Activated gamma-delta T cell treated with anti-CD3 and anti-CD28 coated beads, Interleukin-2, amount 50 U/mL, for 16 hours (primary cell): ENCODE measurements around the gene EGFLAM.
A peak's percentile ranks its signal among the peaks of the same experiment; 100 is the strongest.

Source experiments
- DNase-seq: peaks from one replicate; pipeline ENCODE4 v3.0.0-alpha.2; 2020; ENCODE audit warnings: low read depth

The EGFLAM gene

DNA sequence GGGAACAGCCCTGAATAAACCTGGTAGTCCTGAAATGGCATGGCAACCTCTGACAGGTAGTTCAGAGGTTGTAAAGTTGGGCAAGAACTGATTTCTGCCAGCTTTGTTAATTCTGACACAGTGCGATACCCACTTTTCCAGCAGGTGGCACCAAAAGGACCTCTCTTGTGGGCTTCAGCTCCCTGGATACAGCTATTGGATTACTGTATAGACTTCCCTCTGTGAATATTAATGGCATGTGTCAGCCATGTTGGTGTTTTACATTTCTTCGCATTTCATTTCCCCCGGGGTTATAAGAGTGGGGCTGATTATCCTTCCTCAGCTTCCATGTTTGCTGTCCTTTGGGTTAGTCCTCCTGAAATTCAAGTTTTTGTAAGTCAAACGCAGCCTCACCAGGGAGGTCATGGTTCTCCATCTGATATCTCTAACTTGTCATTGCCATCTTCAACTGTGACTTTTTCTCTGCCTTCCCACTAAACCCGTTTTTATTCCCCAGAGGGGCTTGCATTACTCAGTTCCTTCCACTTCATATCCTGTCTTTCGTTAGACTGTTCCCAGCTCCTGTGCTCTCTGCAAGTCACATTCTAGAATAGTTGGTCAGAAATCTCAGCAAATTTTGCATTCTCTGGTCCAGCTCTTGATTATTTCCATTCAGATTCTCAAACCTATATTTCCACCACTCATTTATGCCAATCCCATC lies 162.5 kb downstream of the EGFLAM start:
- DNase-seq: no peak

DNA sequence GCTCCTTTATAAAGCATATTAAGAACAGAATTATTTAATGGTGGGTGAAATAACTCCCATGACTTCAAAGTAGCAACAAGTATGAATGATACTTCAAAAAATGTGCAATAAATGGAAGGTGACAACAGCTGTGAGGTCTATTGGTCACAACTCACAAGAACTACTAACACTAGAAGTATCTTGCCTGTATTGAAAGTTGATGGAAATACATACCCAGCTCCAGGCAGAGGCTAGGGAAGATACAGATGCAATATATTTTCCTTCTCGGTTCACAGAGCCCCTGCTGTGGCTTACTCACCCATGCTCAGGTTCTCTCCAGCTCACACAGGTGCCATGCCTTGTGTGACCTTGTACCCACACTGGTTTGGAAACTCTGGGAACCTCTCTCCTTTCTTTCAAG lies 164.3 kb downstream of the EGFLAM start:
- no peak for DNase-seq

DNA sequence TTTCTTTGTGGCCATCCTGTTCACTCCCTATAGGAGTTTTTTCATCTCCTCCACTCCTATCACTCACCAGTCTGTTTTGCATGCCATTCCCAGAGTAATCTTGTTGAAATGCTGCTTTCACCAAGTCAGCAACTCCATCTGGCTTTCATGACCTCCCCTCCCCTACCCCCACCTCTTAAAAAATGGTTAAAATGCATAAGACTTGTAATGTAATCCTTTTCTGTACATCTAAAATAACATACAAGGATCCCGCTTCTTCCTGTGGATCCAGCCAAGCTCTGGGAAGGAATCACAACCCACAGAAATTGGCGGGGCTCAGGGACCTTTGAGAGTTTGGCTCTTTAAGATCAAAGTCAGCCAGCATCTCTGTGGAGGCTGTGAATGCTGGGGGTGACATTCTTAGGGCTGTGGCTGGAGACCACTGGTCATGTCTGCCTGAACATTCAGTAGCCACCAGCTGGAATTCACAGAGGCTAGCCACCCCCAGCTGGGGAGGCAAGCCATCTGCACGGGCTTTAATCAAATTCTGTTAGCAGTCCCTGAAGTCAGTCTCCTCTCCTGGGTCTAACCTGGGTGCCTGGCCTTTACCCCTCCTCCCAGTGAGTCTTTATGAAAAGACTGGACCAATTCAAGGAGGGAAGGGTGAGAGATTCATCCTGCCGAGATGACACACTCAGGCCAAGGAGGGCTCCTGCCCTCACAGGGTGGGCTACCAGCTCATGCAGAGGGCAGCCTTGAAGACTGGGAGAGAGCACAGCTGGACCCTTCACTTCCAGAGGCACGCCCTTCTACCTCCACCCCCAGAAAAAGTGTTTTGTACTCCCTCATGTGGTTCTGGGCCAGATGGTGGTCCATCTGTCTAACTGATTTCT lies 165.2 kb downstream of the EGFLAM start:
- DNase-seq: no peak

DNA sequence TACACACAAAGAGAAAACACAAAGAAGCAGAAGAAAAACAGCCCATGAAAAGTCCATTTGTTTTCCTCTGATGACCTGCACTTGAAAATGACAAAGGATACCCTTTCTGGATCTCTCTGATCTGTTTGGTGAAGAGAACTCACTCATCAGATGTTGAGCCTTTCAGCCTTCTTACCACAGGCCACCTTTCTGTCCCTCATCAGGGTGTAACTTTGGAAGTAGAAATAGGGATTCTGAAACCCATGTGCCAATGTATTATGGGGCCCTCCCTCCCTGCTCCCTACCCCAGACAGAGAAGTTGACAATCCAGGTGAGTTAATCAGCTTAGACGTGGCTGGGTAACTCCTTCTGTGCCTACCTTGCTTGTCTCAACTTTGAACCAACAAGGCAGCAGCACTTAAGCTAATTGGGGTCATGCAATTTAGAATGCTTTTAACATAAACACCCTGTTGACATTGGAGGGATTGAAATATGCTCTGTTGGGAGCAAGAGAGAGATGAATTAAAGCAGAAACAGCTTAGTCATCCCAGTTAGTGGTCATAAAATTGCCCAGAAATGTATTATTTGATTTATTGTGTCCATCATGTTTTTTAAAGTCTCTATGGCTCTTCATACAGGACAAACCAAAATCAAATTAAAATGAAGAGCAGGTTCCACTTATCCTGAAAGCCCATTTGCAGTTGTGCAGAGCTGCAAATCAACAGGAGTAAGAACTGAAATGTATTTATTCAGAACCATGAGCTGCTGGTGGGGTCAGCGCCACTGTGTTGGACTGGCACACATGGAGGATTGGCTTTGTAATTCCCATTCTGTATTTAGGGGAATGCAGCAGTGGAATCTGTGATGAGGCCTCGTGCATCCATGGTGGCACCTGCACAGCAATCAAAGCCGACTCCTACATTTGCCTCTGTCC lies 166.0 kb downstream of the EGFLAM start:
- DNase-seq: no peak

DNA sequence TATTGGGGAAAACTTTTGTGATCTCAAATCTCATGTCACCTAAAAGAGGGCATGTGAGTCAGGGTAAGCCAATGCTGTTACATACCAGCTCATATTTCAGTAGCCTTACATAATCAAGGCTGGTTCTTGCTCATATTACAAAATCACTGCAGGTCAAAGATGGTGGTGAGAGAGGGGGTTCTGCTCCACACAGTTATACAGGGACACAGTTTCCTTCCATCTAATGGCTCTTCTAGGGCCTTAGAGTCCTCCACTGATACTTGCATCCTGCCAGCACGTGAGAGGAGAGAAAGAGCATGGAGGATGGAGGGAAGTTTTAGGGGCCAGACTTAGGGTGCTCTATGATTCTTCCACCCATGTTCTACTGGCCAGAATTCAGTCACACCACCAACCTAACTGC lies 168.1 kb downstream of the EGFLAM start:
- DNase-seq: no peak

DNA sequence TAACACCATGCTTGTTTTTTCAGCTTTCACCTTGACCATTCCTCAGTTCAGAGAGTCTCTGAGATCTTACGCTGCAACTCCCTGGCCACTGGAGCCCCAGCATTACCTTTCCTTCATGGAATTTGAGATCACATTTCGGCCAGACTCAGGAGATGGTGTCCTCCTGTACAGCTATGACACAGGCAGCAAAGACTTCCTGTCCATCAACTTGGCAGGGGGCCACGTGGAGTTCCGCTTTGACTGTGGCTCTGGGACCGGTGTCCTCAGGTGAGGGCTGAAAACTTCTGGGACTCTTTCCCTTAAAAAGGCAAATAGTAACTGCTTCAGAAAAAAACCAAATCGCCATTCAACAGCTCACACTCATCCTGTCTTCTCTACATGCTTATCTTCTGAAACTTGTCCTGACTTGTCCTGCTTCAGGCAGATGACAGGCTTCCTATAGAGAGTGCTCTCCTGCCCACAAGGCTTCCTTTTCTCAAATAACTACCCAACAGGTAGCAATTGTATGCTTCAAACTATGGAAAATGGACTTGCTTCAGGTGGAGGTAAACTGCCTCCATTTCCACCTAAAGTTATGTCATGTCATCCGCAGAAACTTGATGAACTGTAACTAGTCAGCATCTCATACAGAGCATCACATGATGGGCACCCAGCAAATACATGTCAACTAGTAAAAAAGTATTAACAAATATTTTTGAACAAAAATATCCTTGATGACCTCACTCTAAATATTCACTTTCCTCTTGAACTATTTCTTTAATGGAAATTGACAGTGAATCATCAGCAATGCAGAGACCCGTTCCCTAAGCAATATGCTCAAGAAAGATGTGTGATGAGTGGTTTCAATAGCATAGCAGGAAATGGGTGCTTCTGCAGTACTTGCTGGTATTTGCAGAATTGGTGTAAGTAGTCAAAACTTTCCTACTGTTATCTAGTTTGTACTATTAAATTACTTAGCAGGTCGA lies 168.9 kb downstream of the EGFLAM start:
- DNase-seq: no peak

DNA sequence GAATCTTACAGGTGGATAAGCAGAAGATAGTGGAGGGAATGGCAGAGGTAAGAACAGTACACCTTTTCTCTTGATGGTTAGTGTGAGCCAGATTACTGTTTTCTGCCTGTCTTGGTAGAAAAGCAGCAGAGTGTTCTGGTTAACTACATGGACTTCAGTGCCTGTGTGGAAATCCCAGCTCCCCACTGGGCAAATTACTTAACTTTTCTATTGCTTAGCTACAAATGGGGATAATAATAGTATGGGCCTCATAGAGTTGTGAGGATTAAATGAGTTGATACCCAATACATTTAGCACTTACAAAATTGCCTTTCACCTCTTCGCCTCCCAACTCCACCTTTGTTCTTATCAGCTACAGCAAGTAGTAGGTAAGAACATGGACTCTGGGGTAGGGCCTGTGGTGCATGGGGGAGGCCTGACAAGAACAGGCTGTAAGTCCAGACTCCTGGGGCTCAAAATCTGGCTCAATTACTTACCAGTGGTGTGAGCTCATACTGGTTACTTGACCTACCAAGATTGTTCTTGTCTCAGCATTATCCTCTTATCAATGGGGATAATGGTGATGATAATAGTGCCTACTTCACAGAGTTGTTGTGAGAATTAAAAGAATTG lies 173.0 kb downstream of the EGFLAM start:
- no peak for DNase-seq

DNA sequence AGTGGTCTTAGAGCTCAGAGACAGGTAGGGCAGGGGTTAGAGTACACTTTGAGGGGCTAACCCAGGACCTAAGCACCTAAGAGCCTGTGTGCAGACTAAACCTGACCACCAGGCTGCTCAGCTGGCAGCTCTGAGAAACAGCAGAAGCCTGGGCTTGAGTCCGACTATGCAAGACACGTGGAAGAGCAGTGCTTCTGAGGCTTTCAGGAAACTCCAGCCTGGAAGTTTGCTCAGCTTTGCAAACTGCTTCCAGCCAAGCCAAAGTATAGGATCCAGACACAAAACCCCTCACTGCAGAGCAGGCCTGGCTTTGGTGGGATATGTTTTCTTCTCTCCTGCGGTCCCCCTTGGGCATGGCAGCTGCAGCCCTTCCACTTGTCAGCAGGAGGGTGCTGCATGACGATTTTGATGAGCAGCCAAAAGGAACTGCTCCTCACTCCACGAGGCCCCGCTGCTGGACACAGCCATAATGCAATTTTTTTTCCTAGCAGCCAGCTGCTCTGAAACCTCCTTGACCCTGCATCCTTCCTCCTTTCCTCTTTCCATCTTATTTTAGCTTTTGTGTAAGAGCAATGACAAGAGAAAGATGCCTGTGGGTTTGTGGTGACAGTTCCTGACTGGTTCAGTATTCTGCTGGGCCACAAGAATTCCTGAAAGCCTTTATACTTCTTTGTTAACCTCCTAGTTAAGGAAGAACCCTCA lies 175.0 kb downstream of the EGFLAM start:
- DNase-seq: no peak

DNA sequence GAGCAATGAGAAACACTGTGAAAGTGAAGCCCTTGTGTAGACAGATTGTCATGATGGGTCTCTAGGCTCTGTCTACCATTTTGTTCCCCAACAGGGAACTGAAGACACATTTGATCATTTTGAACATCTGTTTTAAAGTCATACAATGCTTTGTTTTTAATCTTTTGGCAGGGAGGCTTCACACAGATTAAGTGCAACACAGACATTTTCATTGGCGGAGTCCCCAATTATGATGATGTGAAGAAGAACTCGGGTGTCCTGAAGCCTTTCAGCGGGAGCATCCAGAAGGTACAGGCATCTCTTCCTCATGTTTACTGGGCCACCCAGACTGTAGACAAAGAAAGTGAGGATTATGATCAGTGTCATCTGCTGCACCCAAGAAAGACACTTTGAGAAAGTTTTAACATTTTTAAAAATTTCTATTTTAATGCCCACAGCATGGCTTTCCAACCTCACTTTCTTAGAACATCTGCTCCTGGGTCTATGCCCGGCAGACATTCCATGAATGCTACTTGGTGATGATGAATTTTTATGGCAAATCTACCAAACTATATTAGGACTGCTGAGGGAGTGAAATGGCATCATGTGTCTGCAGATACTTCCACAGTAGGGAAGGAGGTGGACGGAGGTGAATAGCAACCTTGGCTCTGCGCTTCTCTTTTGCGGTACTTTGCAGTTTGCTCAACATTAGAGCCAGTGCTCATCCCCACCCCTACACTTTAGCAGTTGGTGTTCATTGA lies 176.8 kb downstream of the EGFLAM start:
- DNase-seq: no peak

DNA sequence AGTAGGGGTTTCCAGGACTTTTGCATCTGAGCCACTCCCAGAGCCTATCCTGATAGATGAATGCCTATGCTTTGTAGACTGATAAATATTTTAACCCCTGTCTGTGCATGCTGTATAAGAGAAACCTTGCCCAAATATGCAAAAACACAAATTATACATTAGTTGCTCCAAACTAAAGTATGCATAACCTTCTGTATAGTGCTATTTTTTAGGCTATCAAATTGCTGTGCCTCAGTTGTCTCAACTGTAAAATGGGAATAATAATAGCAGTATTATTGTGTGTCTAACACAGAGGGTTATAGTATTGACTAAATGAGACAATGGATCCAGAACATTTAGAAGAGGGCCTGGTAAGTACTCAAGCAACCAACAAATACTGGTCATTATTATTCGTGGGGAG lies 180.4 kb downstream of the EGFLAM start:
- DNase-seq: no peak

DNA sequence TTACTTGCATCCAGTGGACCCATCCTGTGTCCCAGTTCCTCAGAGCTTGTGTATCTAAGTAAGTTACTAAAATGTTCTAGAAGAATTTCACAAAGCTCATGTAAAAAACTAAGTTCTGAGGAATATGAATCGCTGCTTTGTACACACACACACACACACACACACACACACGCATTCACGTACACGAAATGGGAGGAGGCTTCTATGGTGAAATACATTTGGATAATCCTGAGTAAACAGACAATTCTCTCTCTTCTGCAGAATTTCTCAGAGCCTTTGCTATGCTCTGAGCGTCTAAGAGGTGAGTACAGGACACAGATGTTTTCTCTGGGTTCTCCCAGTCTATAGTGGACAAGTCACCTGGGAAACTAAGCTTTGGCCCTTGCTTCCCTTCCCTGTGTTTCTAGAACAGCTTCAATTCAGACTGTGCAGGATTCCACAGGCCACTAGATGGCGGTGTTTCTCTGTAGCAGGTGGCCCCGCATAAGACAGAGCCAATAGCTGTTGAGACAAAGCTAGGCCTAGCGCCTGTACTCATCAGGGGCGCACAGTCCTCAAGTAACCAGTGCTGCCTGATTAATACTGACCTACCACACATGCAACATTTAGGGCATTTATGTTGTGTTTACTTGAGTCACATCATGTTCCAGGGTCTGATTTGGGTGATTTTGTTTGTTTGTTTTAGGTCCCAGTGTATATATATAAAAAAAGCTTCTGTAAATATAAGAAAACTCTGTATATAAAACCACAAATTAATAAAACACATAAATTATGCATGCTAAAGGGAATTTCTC lies 183.3 kb downstream of the EGFLAM start:
- DNase-seq: peak; percentile 65

DNA sequence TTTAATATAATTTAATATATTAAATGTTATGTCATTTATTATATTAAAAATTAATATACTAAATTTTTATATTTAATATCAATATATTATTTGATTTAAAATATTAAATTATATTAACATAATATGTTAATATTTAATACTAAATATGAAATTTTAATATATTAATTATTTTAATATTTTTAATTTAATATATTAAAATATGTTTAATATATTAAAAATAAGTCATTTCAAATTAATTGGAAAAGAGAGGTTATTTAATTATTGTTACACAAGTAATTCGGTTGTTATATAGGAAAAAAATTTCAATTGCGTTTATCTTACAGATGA lies 183.9 kb downstream of the EGFLAM start:
- no peak for DNase-seq

DNA sequence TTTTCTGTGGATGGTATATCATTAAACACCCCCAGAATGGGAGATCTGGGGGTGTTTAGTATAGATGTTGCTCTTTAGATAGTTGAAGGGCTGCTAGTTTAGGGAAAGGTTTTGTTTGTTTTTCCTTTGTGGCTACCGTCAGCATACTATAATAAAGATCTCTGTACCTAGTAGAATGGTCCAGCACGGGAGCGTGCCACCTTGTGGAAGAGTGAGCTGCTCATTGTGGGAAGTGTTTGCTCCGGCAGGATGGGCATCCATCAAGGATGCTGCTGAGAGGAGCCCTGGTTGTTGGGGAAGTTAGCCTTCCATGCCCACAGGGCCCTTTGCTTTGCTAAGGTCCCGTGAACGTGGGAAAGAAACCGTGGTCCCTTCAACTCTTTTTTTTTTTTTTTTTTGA lies 185.0 kb downstream of the EGFLAM start:
- DNase-seq: no peak

DNA sequence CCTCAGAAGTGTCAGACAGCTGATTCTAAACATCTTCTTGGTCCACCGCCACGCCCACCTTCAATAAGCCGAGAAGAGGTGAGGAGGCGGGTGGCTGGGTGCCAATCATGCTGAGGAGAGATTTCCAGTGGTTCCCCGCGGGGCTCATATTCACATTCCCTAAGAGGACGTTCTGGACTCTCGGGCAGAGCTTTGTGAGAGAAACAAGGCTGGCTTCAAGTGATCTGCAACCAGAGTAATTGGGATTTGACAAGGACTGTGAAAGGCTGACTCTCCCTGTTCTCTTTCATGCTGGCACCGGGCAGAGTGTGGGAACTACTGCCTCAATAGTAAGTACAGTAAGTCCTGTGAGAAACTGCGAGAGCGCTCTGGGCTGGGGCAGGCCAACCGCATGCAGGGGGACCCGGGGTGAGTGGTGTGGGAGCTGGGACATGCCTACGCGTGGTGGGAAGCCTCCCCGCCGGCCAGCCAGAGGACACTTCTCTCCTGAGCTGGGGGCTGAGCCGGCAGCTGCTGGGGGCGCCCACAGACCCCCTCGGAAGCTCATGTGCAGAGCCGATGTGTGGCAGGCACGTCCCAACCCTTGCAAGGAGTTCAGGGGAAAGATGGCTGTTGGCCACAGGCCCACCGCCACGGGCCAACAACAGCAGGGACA lies 187.1 kb downstream of the EGFLAM start:
- DNase-seq: no peak

DNA sequence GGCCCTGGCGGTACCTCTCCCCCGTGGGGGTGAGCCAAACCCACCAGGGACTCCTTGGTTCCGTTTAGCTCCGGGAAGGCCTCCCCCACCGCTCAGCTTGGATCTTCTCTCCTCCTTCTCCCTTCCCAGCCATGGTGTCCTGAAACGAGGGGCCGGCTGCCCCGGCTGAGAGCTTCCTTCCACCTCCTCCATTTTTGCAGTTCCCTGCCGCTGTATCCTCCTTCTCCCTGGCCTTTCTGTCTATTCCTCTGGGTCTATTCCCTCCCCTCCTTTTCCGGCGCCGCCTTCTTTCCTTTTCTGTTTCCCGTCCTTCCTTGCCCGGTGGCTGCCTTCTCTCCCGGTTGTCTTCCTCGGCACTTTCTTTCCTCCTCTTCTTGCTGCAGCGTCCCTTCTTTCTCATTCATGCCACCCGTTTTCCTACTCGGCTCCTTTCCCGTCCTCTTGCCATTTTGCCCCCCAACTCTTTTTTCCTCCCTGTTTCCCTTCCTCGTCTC lies 187.7 kb downstream of the EGFLAM start:
- no peak for DNase-seq

DNA sequence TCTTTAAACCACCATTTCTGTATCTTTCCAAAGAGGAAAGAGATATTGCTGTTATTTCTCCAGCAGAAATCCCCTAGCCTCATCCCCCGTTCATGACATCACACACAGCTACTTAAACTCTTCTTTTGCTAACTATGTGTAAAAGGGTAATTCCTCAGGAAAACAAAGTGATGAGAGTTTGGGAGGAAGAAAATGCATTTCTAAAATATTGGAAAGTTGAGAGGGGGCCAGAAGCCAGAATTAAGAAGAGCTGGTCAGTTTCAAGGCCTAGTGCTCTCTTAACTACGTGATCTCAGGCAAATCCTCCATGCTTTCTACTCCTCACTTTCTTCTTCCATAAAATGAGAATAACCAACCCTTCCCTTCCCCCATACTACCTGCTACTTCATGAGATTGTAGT lies 188.7 kb downstream of the EGFLAM start:
- no peak for DNase-seq

DNA sequence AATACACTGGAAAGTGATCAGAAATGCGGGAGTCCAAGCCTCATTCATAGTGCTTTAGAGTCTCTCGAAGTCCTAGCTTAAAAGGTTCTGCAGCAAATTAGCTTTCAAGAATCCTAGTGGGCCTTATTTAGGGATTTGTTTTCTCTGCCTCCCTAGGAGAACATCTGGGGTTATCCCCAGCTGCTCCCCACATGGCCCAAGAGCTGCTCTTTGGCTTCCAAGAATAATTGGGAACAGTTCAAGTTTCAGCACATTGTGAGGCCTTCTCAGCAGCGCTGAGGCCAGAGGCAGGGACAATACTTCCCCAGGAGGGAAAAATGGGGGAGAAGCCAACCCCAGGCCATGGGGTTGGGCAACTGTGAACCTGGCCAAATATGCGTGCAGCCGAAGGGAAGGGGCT lies 189.4 kb downstream of the EGFLAM start:
- no peak for DNase-seq
